Measurements from ENCODE around the gene CREB5. TPM values are rescaled to one million over a fixed set of nuclear protein-coding genes. Genes with fewer than 3 reads are reported as not detected.

Gene CREB5
- total and polyA plus RNA-seq, 2 of the 13 experiments (the other 11 are each of a cell fraction or from before 2014, with no cell fraction given), result 0.38 to 0.71 TPM

GRCh38 chr7:28700790-28701203 is 288.5 kb downstream of the CREB5 start (continued):
- TF ChIP-seq, protein P1, sequence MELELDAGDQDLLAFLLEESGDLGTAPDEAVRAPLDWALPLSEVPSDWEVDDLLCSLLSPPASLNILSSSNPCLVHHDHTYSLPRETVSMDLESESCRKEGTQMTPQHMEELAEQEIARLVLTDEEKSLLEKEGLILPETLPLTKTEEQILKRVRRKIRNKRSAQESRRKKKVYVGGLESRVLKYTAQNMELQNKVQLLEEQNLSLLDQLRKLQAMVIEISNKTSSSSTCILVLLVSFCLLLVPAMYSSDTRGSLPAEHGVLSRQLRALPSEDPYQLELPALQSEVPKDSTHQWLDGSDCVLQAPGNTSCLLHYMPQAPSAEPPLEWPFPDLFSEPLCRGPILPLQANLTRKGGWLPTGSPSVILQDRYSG (CRISPR knock-in tag; IDR thresholded peaks at IDR 0.05), result no peak
- TF ChIP-seq KDM5B (CRISPR knock-in tag; IDR thresholded peaks at IDR 0.05; ENCODE audit: borderline replicate concordance) (no peak), ZNF646 (CRISPR knock-in tag; IDR thresholded peaks at IDR 0.05) (no peak), ZNF639 (CRISPR knock-in tag; conservative IDR thresholded peaks at IDR 0.05) (no peak), KDM4B (CRISPR knock-in tag; IDR thresholded peaks at IDR 0.05) (no peak), ZNF552 (CRISPR knock-in tag; IDR thresholded peaks at IDR 0.05; ENCODE audit: borderline replicate concordance) (no peak)
- TF ChIP-seq, protein P2, sequence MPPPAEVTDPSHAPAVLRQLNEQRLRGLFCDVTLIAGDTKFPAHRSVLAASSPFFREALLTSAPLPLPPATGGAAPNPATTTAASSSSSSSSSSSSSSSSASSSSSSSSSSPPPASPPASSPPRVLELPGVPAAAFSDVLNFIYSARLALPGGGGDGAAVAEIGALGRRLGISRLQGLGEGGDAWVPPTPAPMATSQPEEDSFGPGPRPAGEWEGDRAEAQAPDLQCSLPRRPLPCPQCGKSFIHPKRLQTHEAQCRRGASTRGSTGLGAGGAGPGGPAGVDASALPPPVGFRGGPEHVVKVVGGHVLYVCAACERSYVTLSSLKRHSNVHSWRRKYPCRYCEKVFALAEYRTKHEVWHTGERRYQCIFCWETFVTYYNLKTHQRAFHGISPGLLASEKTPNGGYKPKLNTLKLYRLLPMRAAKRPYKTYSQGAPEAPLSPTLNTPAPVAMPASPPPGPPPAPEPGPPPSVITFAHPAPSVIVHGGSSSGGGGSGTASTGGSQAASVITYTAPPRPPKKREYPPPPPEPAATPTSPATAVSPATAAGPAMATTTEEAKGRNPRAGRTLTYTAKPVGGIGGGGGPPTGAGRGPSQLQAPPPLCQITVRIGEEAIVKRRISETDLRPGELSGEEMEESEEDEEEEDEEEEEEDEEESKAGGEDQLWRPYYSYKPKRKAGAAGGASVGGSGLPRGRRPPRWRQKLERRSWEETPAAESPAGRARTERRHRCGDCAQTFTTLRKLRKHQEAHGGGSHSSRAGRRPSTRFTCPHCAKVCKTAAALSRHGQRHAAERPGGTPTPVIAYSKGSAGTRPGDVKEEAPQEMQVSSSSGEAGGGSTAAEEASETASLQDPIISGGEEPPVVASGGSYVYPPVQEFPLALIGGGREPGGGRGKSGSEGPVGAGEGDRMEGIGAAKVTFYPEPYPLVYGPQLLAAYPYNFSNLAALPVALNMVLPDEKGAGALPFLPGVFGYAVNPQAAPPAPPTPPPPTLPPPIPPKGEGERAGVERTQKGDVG (CRISPR knock-in tag; IDR thresholded peaks at IDR 0.05; ENCODE audit: borderline replicate concordance), result no peak
